H9 (cell line): Measurements from ENCODE around the gene HDAC2. TPM values are rescaled to one million over a fixed set of nuclear protein-coding genes. Genes with fewer than 3 reads are reported as not detected.

ENCODE experiments used
- DNase-seq: peaks from one replicate; pipeline ENCODE4 v3.0.0-alpha.2; 2017
- H2AFZ ChIP-seq: one replicate; pipeline ENCODE4 v1.6.1; 2013; ENCODE audit warnings: mild to moderate bottlenecking, low read length, control low read depth, moderate library complexity
- H2AK5ac ChIP-seq: 2 replicates; pipeline ENCODE4 v1.6.1; 2013; ENCODE audit warnings: low read length, control low read depth, mixed read lengths; ENCODE audit not compliant: insufficient read length
- H2BK120ac ChIP-seq: one replicate; pipeline ENCODE4 v1.6.1; 2013; ENCODE audit warnings: low read depth, mild to moderate bottlenecking, low read length, control low read depth, inconsistent platforms; ENCODE audit not compliant: poor library complexity, severe bottlenecking
- H2BK12ac ChIP-seq: 2 replicates; pipeline ENCODE4 v1.6.1; 2013; ENCODE audit warnings: low read length, control low read depth, mixed read lengths, low read depth; ENCODE audit not compliant: insufficient read length
- H2BK15ac ChIP-seq: 2 replicates; pipeline ENCODE4 v1.6.1; 2013; ENCODE audit warnings: low read depth, low read length, control low read depth
- H2BK20ac ChIP-seq: one replicate; pipeline ENCODE4 v1.6.1; 2013; ENCODE audit warnings: low read depth, mild to moderate bottlenecking, low read length, control low read depth, inconsistent platforms; ENCODE audit not compliant: poor library complexity, severe bottlenecking
- H2BK5ac ChIP-seq: 2 replicates; pipeline ENCODE4 v1.6.1; 2013; ENCODE audit warnings: low read length, control low read depth, mixed read lengths; ENCODE audit not compliant: insufficient read length
- H3K14ac ChIP-seq: 2 replicates; pipeline ENCODE4 v1.6.1; 2013; ENCODE audit warnings: low read length, control low read depth; ENCODE audit not compliant: insufficient read depth
- H3K18ac ChIP-seq: 2 replicates; pipeline ENCODE4 v1.6.1; 2013; ENCODE audit warnings: low read depth, mild to moderate bottlenecking, mixed read lengths, low read length, control low read depth; ENCODE audit not compliant: insufficient read length
- H3K23ac ChIP-seq: 2 replicates; pipeline ENCODE4 v1.6.1; 2013; ENCODE audit warnings: low read length, control low read depth, mixed read lengths, low read depth; ENCODE audit not compliant: insufficient read length
- H3K23me2 ChIP-seq: 2 replicates; pipeline ENCODE4 v1.6.1; 2013; ENCODE audit warnings: low read depth, mild to moderate bottlenecking, mixed read lengths, low read length, control low read depth; ENCODE audit not compliant: insufficient read length, poor library complexity, severe bottlenecking
- H3K27ac ChIP-seq: 2 replicates; pipeline ENCODE4 v1.5.1; 2013; ENCODE audit warnings: low read length, control low read depth, mixed read lengths, low read depth; ENCODE audit not compliant: insufficient read length
- H3K27me3 ChIP-seq: 2 replicates; pipeline ENCODE4 v1.6.1; 2013; ENCODE audit warnings: low read length, control low read depth, inconsistent platforms; ENCODE audit not compliant: insufficient read depth
- H3K4ac ChIP-seq: 2 replicates; pipeline ENCODE4 v1.6.1; 2013; ENCODE audit warnings: low read depth, mild to moderate bottlenecking, control low read depth, inconsistent platforms, low read length, moderate library complexity
- H3K4me1 ChIP-seq: 2 replicates; pipeline ENCODE4 v1.6.1; 2013; ENCODE audit warnings: low read length, control low read depth, inconsistent platforms; ENCODE audit not compliant: insufficient read depth
- H3K4me2 ChIP-seq: 2 replicates; pipeline ENCODE4 v1.6.1; 2013; ENCODE audit warnings: low read length, control low read depth, mixed read lengths; ENCODE audit not compliant: insufficient read length, insufficient read depth
- H3K56ac ChIP-seq: 2 replicates; pipeline ENCODE4 v1.6.1; 2013; ENCODE audit warnings: low read depth, mild to moderate bottlenecking, mixed read lengths, low read length, control low read depth; ENCODE audit not compliant: insufficient read length
- H3K79me1 ChIP-seq: 2 replicates; pipeline ENCODE4 v1.6.1; 2013; ENCODE audit warnings: low read depth, mild to moderate bottlenecking, moderate library complexity, low read length, control low read depth, inconsistent platforms; ENCODE audit not compliant: insufficient read depth, poor library complexity, severe bottlenecking
- H3K79me2 ChIP-seq: 2 replicates; pipeline ENCODE4 v1.6.1; 2013; ENCODE audit warnings: low read length, control low read depth, inconsistent platforms; ENCODE audit not compliant: insufficient read depth
- H3K9ac ChIP-seq: 2 replicates; pipeline ENCODE4 v1.6.1; 2013; ENCODE audit warnings: low read length, control low read depth, mixed read lengths; ENCODE audit not compliant: insufficient read length; ENCODE audit errors: extremely low read depth
- H3K9me3 ChIP-seq: one replicate; pipeline ENCODE4 v1.6.1; 2013; ENCODE audit warnings: low read depth, low read length, inconsistent platforms; ENCODE audit not compliant: control insufficient read depth
- H3T11ph ChIP-seq: one replicate; pipeline ENCODE4 v1.6.1; 2013; ENCODE audit warnings: mild to moderate bottlenecking, low read length, control low read depth, inconsistent platforms
- H4K20me1 ChIP-seq: one replicate; pipeline ENCODE4 v1.6.1; 2013; ENCODE audit not compliant: control insufficient read depth, insufficient read length, insufficient read depth
- H4K5ac ChIP-seq: 2 replicates; pipeline ENCODE4 v1.6.1; 2013; ENCODE audit warnings: low read depth, mild to moderate bottlenecking, mixed read lengths, low read length, control low read depth; ENCODE audit not compliant: insufficient read length
- H4K8ac ChIP-seq: replicated peaks from 2 replicates; pipeline ENCODE4 v1.6.1; 2013; ENCODE audit warnings: low read length, control low read depth, mixed read lengths, low read depth; ENCODE audit not compliant: insufficient read length
- H4K91ac ChIP-seq: 2 replicates; pipeline ENCODE4 v1.6.1; 2013; ENCODE audit warnings: low read depth, mild to moderate bottlenecking, moderate library complexity, mixed read lengths, low read length, control low read depth; ENCODE audit not compliant: insufficient read length
- H3K27ac Mint-ChIP-seq, 3 experiments: 2 replicates in 2 of 3; 3 replicates in 1 of 3; pipeline ENCODE4 v1.8.0; 2020 to 2021; ENCODE audit warnings: mixed read lengths in 3 of 3, mild to moderate bottlenecking in 1 of 3, moderate library complexity in 1 of 3
- H3K27me3 Mint-ChIP-seq: 2 replicates; pipeline ENCODE4 v1.8.0; 2021; ENCODE audit warnings: low read depth, mild to moderate bottlenecking, moderate library complexity, mixed read lengths
- H3K36me3 Mint-ChIP-seq, 3 experiments: 2 replicates in 2 of 3; 3 replicates in 1 of 3; pipeline ENCODE4 v1.8.0; 2020 to 2021; ENCODE audit warnings: low read depth in 3 of 3, mixed read lengths in 3 of 3; ENCODE audit not compliant: insufficient read depth in 1 of 3
- H3K4me1 Mint-ChIP-seq, 2 experiments: 2 replicates each; pipeline ENCODE4 v1.8.0; 2020; ENCODE audit warnings: mixed read lengths in 2 of 2
- H3K4me3 Mint-ChIP-seq, 2 experiments: 2 replicates in 1 of 2; 3 replicates in 1 of 2; pipeline ENCODE4 v1.8.0; 2020 to 2021; ENCODE audit warnings: mild to moderate bottlenecking in 2 of 2, mixed read lengths in 2 of 2, moderate library complexity in 1 of 2
- H3K9me3 Mint-ChIP-seq, 2 experiments: 2 replicates in 1 of 2; 3 replicates in 1 of 2; pipeline ENCODE4 v1.8.0; 2020; ENCODE audit warnings: mild to moderate bottlenecking in 2 of 2, mixed read lengths in 2 of 2, moderate library complexity in 1 of 2
- CTCF ChIP-seq: fragments of 200-600 bp; sonication (generic); conservative IDR thresholded peaks from 3 replicates; pipeline ENCODE4 v1.8.0; 2021; ENCODE audit warnings: antibody characterized with exemption, mild to moderate bottlenecking
- total RNA-seq: library from RNA; stranded (reverse); gene quantifications from 2 replicates; pipeline ENCODE4 v1.2.1, GENCODE V29; 2021

The HDAC2 gene
- total RNA-seq, 1 experiment from 2014 or later = 330 TPM

- no peak overlapping the region for H3K56ac ChIP-seq
- no peak overlapping the region for H3K4ac ChIP-seq
- no peaks in the 10 kb centered on the region for H4K20me1 ChIP-seq
- H2BK12ac ChIP-seq = no peak overlapping the region
- H3T11ph ChIP-seq = no peak overlapping the region
- no peak overlapping the region for H3K18ac ChIP-seq
- no peaks in the 10 kb centered on the region for H3K23me2 ChIP-seq
- H3K4me1 Mint-ChIP-seq = no peaks in the 10 kb centered on the region
- no peak overlapping the region for H3K4me2 ChIP-seq
- H2BK120ac ChIP-seq = no peak overlapping the region
- no peak overlapping the region for H4K91ac ChIP-seq
- H3K23ac ChIP-seq = no peak overlapping the region
- no peak overlapping the region for H3K27ac Mint-ChIP-seq
- H2AK5ac ChIP-seq = no peak overlapping the region
- no peaks in the 10 kb centered on the region for H3K4me1 ChIP-seq
- no peaks in the 10 kb centered on the region for H3K27me3 ChIP-seq
- H3K79me1 ChIP-seq = no peaks in the 10 kb centered on the region
- H3K9me3 ChIP-seq = no peaks in the 10 kb centered on the region
- no peaks in the 10 kb centered on the region for H3K27me3 Mint-ChIP-seq
- H3K27ac ChIP-seq = no peak overlapping the region
- H3K79me2 ChIP-seq = no peaks in the 10 kb centered on the region
- H2BK5ac ChIP-seq = no peak overlapping the region
- no peak overlapping the region for H2BK20ac ChIP-seq
- no peak overlapping the region for H4K5ac ChIP-seq
- H3K9me3 Mint-ChIP-seq = peaks cover 0 to 13% of the 10 kb centered on the region in 2 experiments; a peak in 3 of 5 replicates
- no peak for TF ChIP-seq CTCF
- no peak overlapping the region for H2BK15ac ChIP-seq
- no peak overlapping the region for H4K8ac ChIP-seq
- no peaks in the 10 kb centered on the region; a peak in 2 of 7 replicates for H3K36me3 Mint-ChIP-seq
- H3K9ac ChIP-seq = no peak overlapping the region
- no peak overlapping the region for H2AFZ ChIP-seq
- H3K14ac ChIP-seq = no peak overlapping the region
- no peak overlapping the region for H3K4me3 Mint-ChIP-seq
- no peak for DNase-seq
Measured at GRCh38 chr6:113888493-113888892, 82.5 kb downstream of the HDAC2 start.
